Activated CD4-positive, CD25-positive, alpha-beta regulatory T cell treated with anti-CD3 and anti-CD28 coated beads, Interleukin-2, amount 50 U/mL, for 24 hours (primary cell): Measurements from ENCODE around the gene TDRD1.

Experiments
- ATAC-seq, 2 donors: fragments of 150-1000 bp; cut with Tn5 transposase; one replicate each; pipeline ENCODE4 v1.10.0; 2021; ENCODE audit warnings: mild to moderate bottlenecking in 1 of 2, moderate library complexity in 1 of 2

TDRD1 gene

GRCh38 chr10:114271075-114271778 is 92.1 kb downstream of the TDRD1 start:
- no peak for ATAC-seq

- no peak for ATAC-seq
Observed at GRCh38 chr10:114271779-114272167, 92.6 kb downstream of the TDRD1 start.

GRCh38 chr10:114272696-114273095 is 93.5 kb downstream of the TDRD1 start:
- ATAC-seq = no peak

- no peak for ATAC-seq
Observed at GRCh38 chr10:114273910-114274309, 94.8 kb downstream of the TDRD1 start.

- ATAC-seq = no peak
Observed at GRCh38 chr10:114274616-114275453, 95.7 kb downstream of the TDRD1 start.

- ATAC-seq = no peak
Observed at GRCh38 chr10:114276066-114276465, 96.9 kb downstream of the TDRD1 start.

- ATAC-seq = no peak
Observed at GRCh38 chr10:114276671-114277070, 97.5 kb downstream of the TDRD1 start.

- no peak for ATAC-seq
Observed at GRCh38 chr10:114278140-114278883, 99.2 kb downstream of the TDRD1 start.

- no peak for ATAC-seq
Observed at GRCh38 chr10:114278884-114279191, 99.7 kb downstream of the TDRD1 start.

GRCh38 chr10:114279289-114279688 is 100.1 kb downstream of the TDRD1 start:
- no peak for ATAC-seq

GRCh38 chr10:114279901-114280644 is 100.9 kb downstream of the TDRD1 start:
- ATAC-seq = no peak

GRCh38 chr10:114281006-114281405 is 101.9 kb downstream of the TDRD1 start:
- no peak for ATAC-seq

GRCh38 chr10:114281461-114281860 is 102.3 kb downstream of the TDRD1 start:
- no peak for ATAC-seq
